Keratinocyte (primary cell): Measurements from ENCODE around the gene PTPN14. TPM values are rescaled to one million over a fixed set of nuclear protein-coding genes. Genes with fewer than 3 reads are reported as not detected.

Source experiments
- DNase-seq: peaks from one replicate; pipeline ENCODE4 v3.0.0-alpha.2; 2011; ENCODE audit warnings: low read depth, missing footprints, low spot score
- FAIRE-seq: peaks from 2 replicates; lab custom pipeline; 2011; peaks lifted over from hg19 to GRCh38; lab: Jason Lieb, UNC
- H2AFZ ChIP-seq: 2 replicates; pipeline ENCODE4 v1.6.0; 2012; ENCODE audit warnings: low read length, control low read depth, inconsistent platforms; ENCODE audit not compliant: control insufficient read depth
- H3K27ac ChIP-seq: 2 replicates; pipeline ENCODE4 v1.5.1; 2011; ENCODE audit warnings: low read length; ENCODE audit not compliant: control insufficient read depth, insufficient read depth
- H3K27me3 ChIP-seq: 3 replicates; pipeline ENCODE4 v1.6.0; 2011; ENCODE audit warnings: low read length; ENCODE audit not compliant: control insufficient read depth, insufficient read depth; ENCODE audit errors: extremely low read depth
- H3K36me3 ChIP-seq, 2 experiments: 2 replicates in 1 of 2; 3 replicates in 1 of 2; pipeline ENCODE4 v1.5.1; 2011; ENCODE audit warnings: low read length in 2 of 2, mild to moderate bottlenecking in 1 of 2; ENCODE audit not compliant: control insufficient read depth in 2 of 2, insufficient read depth in 2 of 2; ENCODE audit errors: extremely low read depth in 1 of 2
- H3K4me1 ChIP-seq: 3 replicates; pipeline ENCODE4 v1.5.1; 2011; ENCODE audit warnings: low read length; ENCODE audit not compliant: control insufficient read depth, insufficient read depth; ENCODE audit errors: extremely low read depth
- H3K4me2 ChIP-seq: 3 replicates; pipeline ENCODE4 v1.6.0; 2011; ENCODE audit warnings: low read depth, low read length; ENCODE audit not compliant: control insufficient read depth, insufficient read depth; ENCODE audit errors: extremely low read depth
- H3K4me3 ChIP-seq, 3 experiments: fragments of 200-600 bp in 1 of 3; sonication (generic) in 1 of 3; 2 replicates in 2 of 3; 3 replicates in 1 of 3; pipeline ENCODE4 v1.5.1; 2011 to 2016; ENCODE audit warnings: low read length in 3 of 3, mild to moderate bottlenecking in 3 of 3, control low read depth in 2 of 3, inconsistent platforms in 1 of 3, low read depth in 1 of 3, mixed read lengths in 1 of 3, mixed run types in 1 of 3, moderate library complexity in 1 of 3; ENCODE audit not compliant: control insufficient read depth in 2 of 3, insufficient read depth in 2 of 3; ENCODE audit errors: extremely low read depth in 1 of 3
- H3K79me2 ChIP-seq: 2 replicates; pipeline ENCODE4 v1.6.0; 2012; ENCODE audit warnings: low read length; ENCODE audit not compliant: control insufficient read depth, insufficient read depth
- H3K9ac ChIP-seq: 3 replicates; pipeline ENCODE4 v1.6.0; 2011; ENCODE audit warnings: low read length; ENCODE audit not compliant: control insufficient read depth, insufficient read depth; ENCODE audit errors: extremely low read depth
- H3K9me1 ChIP-seq: 3 replicates; pipeline ENCODE4 v1.6.0; 2011; ENCODE audit warnings: low read length; ENCODE audit not compliant: control insufficient read depth, insufficient read depth; ENCODE audit errors: extremely low read depth
- H3K9me3 ChIP-seq: 2 replicates; pipeline ENCODE4 v1.5.1; 2012; ENCODE audit warnings: low read depth, low read length; ENCODE audit not compliant: control insufficient read depth
- H4K20me1 ChIP-seq: 3 replicates; pipeline ENCODE4 v1.6.0; 2011; ENCODE audit warnings: low read length; ENCODE audit not compliant: control insufficient read depth, insufficient read depth; ENCODE audit errors: extremely low read depth
- CTCF ChIP-seq, 3 experiments: IDR thresholded peaks in 1 of 3; conservative IDR thresholded peaks in 1 of 3; optimal IDR thresholded peaks in 1 of 3; 2 replicates in 2 of 3; 3 replicates in 1 of 3; pipeline versions ENCODE3 to v1.5.1; 2011; ENCODE audit warnings: low read length in 3 of 3, mild to moderate bottlenecking in 3 of 3, moderate library complexity in 2 of 3, control low read depth in 1 of 3, inconsistent platforms in 1 of 3; ENCODE audit not compliant: insufficient read depth in 2 of 3; ENCODE audit errors: extremely low read depth in 1 of 3
- EZH2 ChIP-seq: IDR thresholded peaks from one replicate; pipeline ENCODE4 v1.6.1; 2012; ENCODE audit warnings: inconsistent platforms, mild to moderate bottlenecking, low read length, moderate library complexity
- dilution Hi-C: fragments of 300-500 bp; cut with MboI; formaldehyde crosslinking; loops from one replicate; pipeline ENCODE4 v1.7.0; 2020; ENCODE audit warnings: low sequenced_read_pairs; ENCODE audit not compliant: extremely low pct_ligation_motif_present
- polyA plus RNA-seq, 5 experiments: library from polyadenylated mRNA; depleted of rRNA in 3 of 5; stranded (reverse) in 3 of 5; stranded (forward) in 1 of 5; unstranded in 1 of 5; fragments of >200 nt; gene quantifications; 1 replicate in 1 of 5; 2 replicates in 3 of 5; 3 replicates in 1 of 5; pipeline versions ENCODE4 v1.2.1 to v1.2.3, GENCODE V29; 2011 to 2012; ENCODE audit warnings: missing spikeins in 2 of 5, low read depth in 1 of 5, low replicate concordance in 1 of 5

PTPN14 gene
- polyA plus RNA-seq, 1 donor (not counting 4 experiments of a cell fraction or from before 2014, with no cell fraction given) = 29.9 TPM

- no peak for TF ChIP-seq EZH2
- TF ChIP-seq CTCF (optimal IDR thresholded peaks at IDR 0.05 in 1 of 3, IDR thresholded peaks at IDR 0.05 in 1 of 3, conservative IDR thresholded peaks at IDR 0.05 in 1 of 3; ENCODE audit: extremely low read depth in 1 of 3, insufficient read depth in 2 of 3, low read length in 3 of 3) = no peak
- peak overlapping the region; percentile 93 for H3K4me2 ChIP-seq
- H3K27me3 ChIP-seq = no peaks in the 10 kb centered on the region
- dilution Hi-C loops = no loop called here
- no peak for DNase-seq
- peaks cover 74% of the 10 kb centered on the region for H3K79me2 ChIP-seq
- no peak overlapping the region for H2AFZ ChIP-seq
- peak overlapping the region; percentile 71 to 99 (median 97) for H3K4me3 ChIP-seq
- peak; percentile 92 for FAIRE-seq
- no peaks in the 10 kb centered on the region for H3K9me3 ChIP-seq
- H3K9me1 ChIP-seq = peaks cover 2% of the 10 kb centered on the region
- H4K20me1 ChIP-seq = peaks cover 9% of the 10 kb centered on the region
- H3K9ac ChIP-seq = peak overlapping the region; percentile 99
- H3K4me1 ChIP-seq = peaks cover 44% of the 10 kb centered on the region
- H3K36me3 ChIP-seq = peaks cover 9 to 14% of the 10 kb centered on the region in 2 experiments
- peak overlapping the region; percentile 96 for H3K27ac ChIP-seq
Observed at GRCh38 chr1:214548988-214549387, 2.4 kb downstream of the PTPN14 start.

GRCh38 chr1:214548271-214548670 lies 3.1 kb downstream of the PTPN14 start:
- no peaks in the 10 kb centered on the region for H3K27me3 ChIP-seq
- TF ChIP-seq CTCF (optimal IDR thresholded peaks at IDR 0.05 in 1 of 3, IDR thresholded peaks at IDR 0.05 in 1 of 3, conservative IDR thresholded peaks at IDR 0.05 in 1 of 3; ENCODE audit: extremely low read depth in 1 of 3, insufficient read depth in 2 of 3, low read length in 3 of 3) = no peak
- peak overlapping the region; percentile 96 for H3K27ac ChIP-seq
- H2AFZ ChIP-seq = no peak overlapping the region
- peak overlapping the region; percentile 99 for H3K9ac ChIP-seq
- no peak for FAIRE-seq
- peaks cover 4% of the 10 kb centered on the region for H3K9me1 ChIP-seq
- dilution Hi-C loops = no loop called here
- H3K9me3 ChIP-seq = no peaks in the 10 kb centered on the region
- DNase-seq = no peak
- peak overlapping the region; percentile 71 to 99 (median 97) for H3K4me3 ChIP-seq
- peaks cover 9% of the 10 kb centered on the region for H4K20me1 ChIP-seq
- H3K36me3 ChIP-seq = peaks cover 10 to 14% of the 10 kb centered on the region in 2 experiments
- H3K4me1 ChIP-seq = peaks cover 44% of the 10 kb centered on the region
- H3K79me2 ChIP-seq = peaks cover 81% of the 10 kb centered on the region
- peak overlapping the region; percentile 93 for H3K4me2 ChIP-seq
